GM12878 (cell line): ENCODE data around the gene MGMT. TPM values are rescaled to one million over a fixed set of nuclear protein-coding genes. Genes with fewer than 3 reads are reported as not detected.

Experiments used
- ATAC-seq: fragments of 200-7000 bp; cut with Tn5 transposase; 3 replicates; pipeline ENCODE4 v1.9.1; 2020; ENCODE audit warnings: mild to moderate bottlenecking, moderate library complexity
- BruUV-seq: library from RNA; stranded (reverse); fragments of 400-500 nt; replicated peaks from 2 replicates; lab custom pipeline; 2021; lab: Mats Ljungman, UMichigan
- CTCF ChIA-PET: fragments of 300-600 bp; sonication (Branson Sonifier 250); formaldehyde crosslinking; extraction: SDS; loops from one replicate; lab custom pipeline; 2021; ENCODE audit warnings: inconsistent platforms; lab: Yijun Ruan, JAX
- POLR2A ChIA-PET: fragments of 350-600 bp; formaldehyde crosslinking; extraction: SDS; loops from one replicate; lab custom pipeline; 2021; ENCODE audit warnings: inconsistent platforms; lab: Charles Lee
- RAD21 ChIA-PET: fragments of 300-600 bp; sonication (Branson Sonifier 250); formaldehyde crosslinking; loops from one replicate; lab custom pipeline; 2023; ENCODE audit warnings: antibody characterized with exemption; ENCODE audit not compliant: unreplicated experiment; lab: Charles Lee
- SMC1A ChIA-PET: fragments of 300-600 bp; sonication (Branson Sonifier 250); formaldehyde crosslinking; loops from one replicate; lab custom pipeline; 2023; ENCODE audit not compliant: unreplicated experiment, uncharacterized antibody; lab: Charles Lee
- DNase-seq: peaks from one replicate; pipeline ENCODE4 v3.0.0-alpha.2; 2011; ENCODE audit warnings: low read depth, low spot score
- FAIRE-seq: peaks from 3 replicates; lab custom pipeline; 2011; peaks lifted over from hg19 to GRCh38; lab: Jason Lieb, UNC
- H2AFZ ChIP-seq: 2 replicates; pipeline ENCODE4 v1.6.0; 2011; ENCODE audit warnings: low read depth, low read length, control low read depth; ENCODE audit not compliant: control insufficient read depth
- H3K27ac ChIP-seq: 2 replicates; pipeline ENCODE4 v1.5.1; 2011; ENCODE audit warnings: control low read depth; ENCODE audit not compliant: control insufficient read depth, insufficient read depth
- H3K27me3 ChIP-seq, 2 experiments: replicated peaks in 1 of 2; 2 replicates each; pipeline versions ENCODE4 v1.6.0 to v1.6.1; 2011; ENCODE audit warnings: low read length in 1 of 2; ENCODE audit not compliant: control insufficient read depth in 2 of 2, insufficient read depth in 2 of 2
- H3K36me3 ChIP-seq, 2 experiments: 2 replicates each; pipeline ENCODE4 v1.5.1; 2011; ENCODE audit warnings: low read length in 1 of 2; ENCODE audit not compliant: control insufficient read depth in 2 of 2, insufficient read depth in 2 of 2
- H3K4me1 ChIP-seq: 2 replicates; pipeline ENCODE4 v1.6.1; 2011; ENCODE audit warnings: mild to moderate bottlenecking, low read length, moderate library complexity, mixed read lengths; ENCODE audit not compliant: control insufficient read depth, insufficient read depth
- H3K4me2 ChIP-seq: 2 replicates; pipeline ENCODE4 v1.6.0; 2011; ENCODE audit warnings: control low read depth; ENCODE audit not compliant: control insufficient read depth, insufficient read depth
- H3K4me3 ChIP-seq: fragments of 200-600 bp; sonication (generic); 2 replicates; pipeline ENCODE4 v1.5.1; 2016
- H3K79me2 ChIP-seq: 2 replicates; pipeline ENCODE4 v1.6.0; 2011; ENCODE audit warnings: low read length; ENCODE audit not compliant: control insufficient read depth, insufficient read depth
- H3K9ac ChIP-seq: 2 replicates; pipeline ENCODE4 v1.8.0; 2011; ENCODE audit warnings: low read length, control low read depth, mixed read lengths; ENCODE audit not compliant: control insufficient read depth, insufficient read depth
- H3K9me3 ChIP-seq: replicated peaks from 3 replicates; pipeline ENCODE4 v1.5.1; 2011; ENCODE audit warnings: mild to moderate bottlenecking, low read length; ENCODE audit not compliant: control insufficient read depth, insufficient read depth
- H4K20me1 ChIP-seq: 2 replicates; pipeline ENCODE4 v1.6.0; 2011; ENCODE audit not compliant: control insufficient read depth, insufficient read depth
- ASH2L ChIP-seq: fragments of 300-600, 200-600 bp; sonication (generic); IDR thresholded peaks from 2 replicates; pipeline ENCODE4 v1.6.1; 2017; ENCODE audit warnings: low read depth, mild to moderate bottlenecking, borderline replicate concordance
- BCLAF1 ChIP-seq: fragments of 450-650 bp; IDR thresholded peaks from 2 replicates; pipeline ENCODE4 v1.6.1; 2017; ENCODE audit warnings: antibody characterized with exemption, mild to moderate bottlenecking, moderate library complexity
- CHD2 ChIP-seq: IDR thresholded peaks from 2 replicates; pipeline ENCODE4 v1.6.1; 2011; ENCODE audit warnings: low read depth, low read length, improper control_type of control experiment, borderline replicate concordance
- MLLT1 ChIP-seq: fragments of 450-650 bp; IDR thresholded peaks from 2 replicates; pipeline ENCODE4 v1.6.1; 2016; ENCODE audit warnings: mild to moderate bottlenecking
- POLR2A ChIP-seq: IDR thresholded peaks from 2 replicates; pipeline ENCODE4 v1.6.1; 2011; ENCODE audit warnings: low read depth, mild to moderate bottlenecking, low read length
- POLR2AphosphoS5 ChIP-seq: IDR thresholded peaks from 2 replicates; pipeline ENCODE4 v1.6.1; 2011; ENCODE audit warnings: mild to moderate bottlenecking, low read length, inconsistent platforms
- PRDM15 ChIP-seq: fragments of 450-650 bp; formaldehyde crosslinking; IDR thresholded peaks from 2 replicates; pipeline ENCODE4 v1.4.0; 2020; ENCODE audit warnings: mild to moderate bottlenecking, moderate library complexity
- SIN3A ChIP-seq: IDR thresholded peaks from 2 replicates; pipeline ENCODE4 v1.6.1; 2012; ENCODE audit warnings: low read depth, low read length, improper control_type of control experiment
- TCF7 ChIP-seq: IDR thresholded peaks from 2 replicates; pipeline ENCODE4 v1.6.1; 2014; ENCODE audit warnings: antibody characterized with exemption, borderline replicate concordance
- ZBED1 ChIP-seq: IDR thresholded peaks from 2 replicates; pipeline ENCODE4 v1.6.1; 2016; ENCODE audit warnings: borderline replicate concordance
- ZBTB40 ChIP-seq: fragments of 450-650 bp; IDR thresholded peaks from 2 replicates; pipeline ENCODE4 v1.6.1; 2016; ENCODE audit warnings: mild to moderate bottlenecking, moderate library complexity, borderline replicate concordance
- WGBS: methylation state at CpG from one replicate; pipeline ENCODE4 v1.1.6; 2016; ENCODE audit warnings: low lambda C conversion rate; ENCODE audit not compliant: insufficient replicate concordance, insufficient coverage; ENCODE audit errors: missing lambda C conversion rate; 5-methylcytosine and 5-hydroxymethylcytosine counted together
- in situ Hi-C: fragments of 300-500 bp; cut with MboI; formaldehyde crosslinking; loops from 9 replicates; pipeline ENCODE4 v1.14.3; 2018; ENCODE audit warnings: mixed read lengths
- intact Hi-C: fragments of 100-400 bp; cut with micrococcal nuclease; formaldehyde crosslinking; loops from one replicate; pipeline ENCODE4 v1.14.2; 2022; ENCODE audit not compliant: unreplicated experiment
- polyA plus RNA-seq, 11 experiments: library from polyadenylated mRNA; depleted of rRNA in 4 of 11; unstranded in 6 of 11; stranded (reverse) in 5 of 11; fragments of >200 nt; fragmentation: Nextera tagmentation in 4 of 11; fragmentation: Illumina TruSeq in 1 of 11; extraction: Ambion mirVana in 4 of 11; extraction: Trizol in 1 of 11; gene quantifications; 1 replicate in 1 of 11; 2 replicates in 10 of 11; pipeline versions ENCODE4 v1.2.1 to v1.2.3, GENCODE V29; 2011 to 2016; ENCODE audit warnings: inconsistent platforms in 2 of 11, missing spikeins in 2 of 11, low read depth in 1 of 11
- total RNA-seq, 4 experiments: library from RNA; depleted of rRNA in 3 of 4; stranded (reverse); fragments of >200 nt in 3 of 4; fragmentation: Illumina TruSeq in 1 of 4; extraction: Trizol in 1 of 4; gene quantifications; 2 replicates each; pipeline versions ENCODE4 v1.2.1 to v1.2.3, GENCODE V29; 2013 to 2021

The MGMT gene
- total and polyA plus RNA-seq, 10 of the 15 experiments (the other 5 are each of a cell fraction or from before 2014, with no cell fraction given), result 0.16 to 24.2 (median 13.3) TPM

GRCh38 chr10:129706523-129706922 lies 239.5 kb downstream of the MGMT start:
- no TSS peak for BruUV-seq
- TF ChIP-seq ZBED1 (no peak), SIN3A (no peak), PRDM15 (CRISPR knock-in tag) (no peak), BCLAF1 (no peak), TCF7 (no peak), CHD2 (no peak), MLLT1 (no peak), ZBTB40 (no peak), ASH2L (no peak), POLR2AphosphoS5 (no peak), POLR2A (no peak)

More at GRCh38 chr10:129706523-129706922, 239.5 kb downstream of the MGMT start:
- FAIRE-seq, result no peak
- Histone ChIP-seq H3K9ac (no peak overlapping the region), H3K9me3 (no peaks in the 10 kb centered on the region), H3K4me3 (no peak overlapping the region), H3K27me3 (no peaks in the 10 kb centered on the region), H3K4me2 (no peak overlapping the region), H2AFZ (no peak overlapping the region), H3K4me1 (no peaks in the 10 kb centered on the region), H3K79me2 (no peaks in the 10 kb centered on the region), H3K36me3 (no peaks in the 10 kb centered on the region), H4K20me1 (no peaks in the 10 kb centered on the region), H3K27ac (no peak overlapping the region)
- ChIA-PET RAD21 (no interaction called here), CTCF (no interaction called here), SMC1A (no interaction called here), POLR2A (no interaction called here)
- ATAC-seq, result no peak
- 82% methylated on average over 10 of the region's 11 CpGs for WGBS
- DNase-seq, result no peak
- intact Hi-C loops, result no loop called here
- in situ Hi-C loops, result no loop called here
